Peyer's patch (tissue), 4 donors: ENCODE results near the gene NCKAP5. TPM values are rescaled to one million over a fixed set of nuclear protein-coding genes. Genes with fewer than 3 reads are reported as not detected.

Experiments
- DNase-seq, 3 donors: peaks; one replicate each; pipeline ENCODE4 v3.0.0-alpha.2; 2017 to 2019
- H3K27ac ChIP-seq, 4 donors: fragments of 200-600 bp; sonication (generic); one replicate each; pipeline ENCODE4 v1.5.1; 2016 to 2019
- H3K27me3 ChIP-seq, 2 donors: fragments of 200-600 bp; sonication (generic); one replicate each; pipeline ENCODE4 v1.5.1; 2019
- H3K36me3 ChIP-seq, 3 donors: fragments of 200-600 bp; sonication (generic); one replicate each; pipeline ENCODE4 v1.5.1; 2016 to 2019
- H3K4me1 ChIP-seq, 4 donors: fragments of 200-600 bp; sonication (generic); one replicate each; pipeline ENCODE4 v1.5.1; 2016 to 2019
- H3K4me3 ChIP-seq, 4 donors: fragments of 200-600 bp; sonication (generic); 1 replicate in 3 of 4; 2 replicates in 1 of 4; pipeline ENCODE4 v1.5.1; 2016 to 2019; ENCODE audit warnings: mild to moderate bottlenecking in 1 of 4
- H3K9me3 ChIP-seq, 4 donors: fragments of 200-600 bp; sonication (generic); one replicate each; pipeline ENCODE4 v1.5.1; 2016 to 2019; ENCODE audit warnings: mild to moderate bottlenecking in 1 of 4
- CTCF ChIP-seq, 6 experiments: fragments of 450-650 bp in 4 of 6; fragments of 200-600 bp in 2 of 6; sonication (generic) in 1 of 6; IDR thresholded peaks; one replicate each; pipeline ENCODE4 v1.5.1; 2017 to 2019; ENCODE audit warnings: antibody characterized with exemption in 6 of 6, mild to moderate bottlenecking in 3 of 6, moderate library complexity in 1 of 6
- POLR2A ChIP-seq, 2 donors: fragments of 450-650 bp; IDR thresholded peaks; one replicate each; pipeline ENCODE4 v1.5.1; 2017; ENCODE audit warnings: antibody characterized with exemption in 2 of 2, mild to moderate bottlenecking in 2 of 2, moderate library complexity in 2 of 2
- total RNA-seq, 4 donors: library from RNA; depleted of rRNA; stranded (reverse); fragments of >200 nt; gene quantifications; one replicate each; pipeline ENCODE4 v1.1.0, GENCODE V29; 2016

NCKAP5 gene
- total RNA-seq, 4 donors from 2014 or later, result 9.1 to 28.5 (median 22.5) TPM

DNA sequence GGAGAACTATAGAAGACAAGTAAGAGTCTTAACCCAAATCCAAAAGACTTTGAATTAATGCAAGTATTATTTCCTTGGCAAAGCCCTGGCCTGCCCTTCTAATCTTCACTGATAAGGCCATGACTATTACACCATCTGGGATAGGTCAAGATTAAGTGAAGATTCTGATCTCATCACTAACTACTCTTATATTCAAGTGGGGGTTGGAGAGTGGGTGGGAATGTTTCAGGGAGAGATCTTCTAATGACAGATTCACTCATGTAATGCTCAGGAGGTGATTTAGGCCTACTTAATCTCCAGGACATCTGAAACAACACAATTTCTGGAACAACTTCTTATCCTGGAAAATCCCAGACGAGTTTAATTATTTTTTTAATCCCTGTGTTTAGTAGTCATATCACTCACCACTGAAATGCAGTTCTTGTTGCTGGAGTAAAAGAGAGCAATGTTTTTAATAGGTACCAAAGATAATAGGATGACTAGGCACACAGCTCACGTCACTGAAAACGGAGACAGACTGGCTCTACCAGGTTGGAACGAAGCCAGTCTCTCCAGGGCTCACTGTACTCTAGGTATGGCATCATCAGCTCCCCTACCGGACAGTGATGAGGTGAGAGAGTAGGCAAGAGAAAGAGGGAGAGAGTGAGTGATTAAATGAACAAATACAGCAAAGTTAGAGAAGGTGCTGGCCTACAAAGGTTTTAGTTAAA lies 133.1 kb downstream of the NCKAP5 start:
- Histone ChIP-seq H3K9me3 (no peaks in the 10 kb centered on the region), H3K27me3 (no peaks in the 10 kb centered on the region), H3K4me3 (no peak overlapping the region), H3K36me3 (no peaks in the 10 kb centered on the region), H3K4me1 (no peaks in the 10 kb centered on the region), H3K27ac (no peak overlapping the region)
- TF ChIP-seq POLR2A (IDR thresholded peaks at IDR 0.05) (no peak), CTCF (IDR thresholded peaks at IDR 0.05) (no peak)
- DNase-seq, result no peak

GRCh38 chr2:133433455-133434451 lies 134.5 kb downstream of the NCKAP5 start:
- DNase-seq, result no peak
- Histone ChIP-seq H3K36me3 (no peaks in the 10 kb centered on the region), H3K9me3 (no peaks in the 10 kb centered on the region), H3K27me3 (no peaks in the 10 kb centered on the region), H3K27ac (no peak overlapping the region), H3K4me1 (no peaks in the 10 kb centered on the region), H3K4me3 (no peak overlapping the region)
- TF ChIP-seq CTCF (IDR thresholded peaks at IDR 0.05) (no peak), POLR2A (IDR thresholded peaks at IDR 0.05) (no peak)

DNA sequence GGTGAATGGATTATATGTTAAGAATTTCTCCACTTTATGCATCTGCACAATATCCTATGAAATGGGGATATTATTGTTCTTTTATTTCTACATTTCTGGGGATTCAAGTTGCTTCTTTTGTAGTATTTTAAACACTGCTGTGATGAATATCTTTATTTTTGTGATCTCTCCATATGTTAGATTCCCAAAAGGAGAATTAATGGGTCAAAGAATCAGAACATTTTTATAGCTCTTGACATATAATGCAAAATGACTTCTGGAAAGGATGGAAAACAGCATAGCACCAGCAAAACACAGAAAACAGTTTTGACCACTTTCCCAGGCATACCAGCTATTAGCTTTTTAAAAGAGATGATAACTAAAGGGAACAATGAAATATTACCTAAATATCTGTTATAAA lies 135.5 kb downstream of the NCKAP5 start:
- no peak for DNase-seq

GRCh38 chr2:133431289-133431688 lies 137.0 kb downstream of the NCKAP5 start:
- no peaks in the 10 kb centered on the region for H3K4me1 ChIP-seq
- H3K4me3 ChIP-seq, result no peak overlapping the region
- DNase-seq, result no peak
- no peaks in the 10 kb centered on the region for H3K9me3 ChIP-seq
- no peaks in the 10 kb centered on the region for H3K36me3 ChIP-seq
- H3K27me3 ChIP-seq, result no peaks in the 10 kb centered on the region
- TF ChIP-seq POLR2A (IDR thresholded peaks at IDR 0.05) (no peak), CTCF (IDR thresholded peaks at IDR 0.05) (no peak)
- H3K27ac ChIP-seq, result no peak overlapping the region

More for the DNA sequence above, 135.5 kb downstream of the NCKAP5 start:
- Histone ChIP-seq H3K27me3 (no peaks in the 10 kb centered on the region), H3K4me1 (no peaks in the 10 kb centered on the region), H3K9me3 (no peaks in the 10 kb centered on the region), H3K36me3 (no peaks in the 10 kb centered on the region), H3K27ac (no peak overlapping the region), H3K4me3 (no peak overlapping the region)
- no peak for TF ChIP-seq CTCF (IDR thresholded peaks at IDR 0.05)
- no peak for TF ChIP-seq POLR2A (IDR thresholded peaks at IDR 0.05)

DNA sequence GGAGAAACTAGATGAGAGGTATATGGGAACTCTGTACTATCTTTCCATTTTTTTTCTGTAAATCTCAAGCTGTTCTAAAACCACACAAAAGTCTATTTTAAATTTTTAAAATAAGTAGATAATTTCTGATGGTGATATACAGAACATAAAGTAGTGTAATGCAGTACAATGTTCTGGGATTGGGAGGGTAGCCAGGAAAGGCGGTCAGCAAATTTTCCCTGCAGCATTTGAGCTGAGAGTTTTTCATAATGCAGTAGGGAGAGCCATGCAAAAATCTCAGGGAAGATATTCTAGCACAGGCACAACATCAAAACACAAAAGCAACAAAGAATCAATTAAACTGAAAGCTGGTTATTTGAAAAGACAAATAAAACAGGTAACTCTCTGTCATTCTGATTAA lies 141.5 kb downstream of the NCKAP5 start:
- no peak for DNase-seq

More for the DNA sequence above, 141.5 kb downstream of the NCKAP5 start:
- H3K4me1 ChIP-seq, result peaks cover 0 to 7% (median 0%) of the 10 kb centered on the region in 4 donors
- H3K36me3 ChIP-seq, result no peaks in the 10 kb centered on the region
- H3K27me3 ChIP-seq, result no peaks in the 10 kb centered on the region
- TF ChIP-seq CTCF (IDR thresholded peaks at IDR 0.05), result no peak
- no peak for TF ChIP-seq POLR2A (IDR thresholded peaks at IDR 0.05)
- H3K9me3 ChIP-seq, result no peaks in the 10 kb centered on the region
- H3K27ac ChIP-seq, result no peak overlapping the region
- no peak overlapping the region for H3K4me3 ChIP-seq
